ENCODE data around the gene CEP70. TPM values are rescaled to one million over a fixed set of nuclear protein-coding genes. Genes with fewer than 3 reads are reported as not detected.

CEP70 gene
- total and polyA plus RNA-seq, 9 donors = 16.7 to 35.0 (median 19.7) TPM

- Histone ChIP-seq H3K9me3 (replicated peaks; ENCODE audit: control insufficient read depth, low read depth, low read length) (no peaks in the 10 kb centered on the region), H3K4me3 (ENCODE audit: low read length) (no peak overlapping the region), H3K27ac (ENCODE audit: low read length) (no peak overlapping the region), H3K27me3 (ENCODE audit: control insufficient read depth, insufficient read depth, low read length) (no peaks in the 10 kb centered on the region), H3K36me3 (ENCODE audit: control insufficient read depth, insufficient read depth, low read length) (no peaks in the 10 kb centered on the region), H3K4me1 (ENCODE audit: control insufficient read depth, insufficient read depth, low read length) (peaks cover 48% of the 10 kb centered on the region)
- WGBS (ENCODE audit: insufficient coverage) = 95% methylated on average over 4 of the region's 4 CpGs
- DNase-seq = no peak
Observed at GRCh38 chr3:138445654-138446053, 148.4 kb downstream of the CEP70 start.

GRCh38 chr3:138445236-138445635 is 148.8 kb downstream of the CEP70 start:
- no peak for DNase-seq
- H3K36me3 ChIP-seq (ENCODE audit: control insufficient read depth, insufficient read depth, low read length) = no peaks in the 10 kb centered on the region
- WGBS (ENCODE audit: insufficient coverage) = 76% methylated on average over 7 of the region's 7 CpGs
- no peak overlapping the region for H3K4me3 ChIP-seq (ENCODE audit: low read length)
- peaks cover 50% of the 10 kb centered on the region for H3K4me1 ChIP-seq (ENCODE audit: control insufficient read depth, insufficient read depth, low read length)
- no peaks in the 10 kb centered on the region for H3K27me3 ChIP-seq (ENCODE audit: control insufficient read depth, insufficient read depth, low read length)
- H3K9me3 ChIP-seq (replicated peaks; ENCODE audit: control insufficient read depth, low read depth, low read length) = no peaks in the 10 kb centered on the region
- peak overlapping the region; percentile 69 for H3K27ac ChIP-seq (ENCODE audit: low read length)

Other genes with a start within 250 kb of the CEP70 start
- 44.0 TPM for gene MRAS, start 245.7 kb downstream of the CEP70 start, total RNA-seq
- gene MRAS, start 245.7 kb downstream of the CEP70 start, polyA plus RNA-seq (ENCODE audit: insufficient read depth in 1 of 8, insufficient read length in 8 of 8, low replicate concordance in 1 of 8) = 10 to 100 TPM; 52.5 to 71.8 (median 60.3) TPM
- gene ESYT3, start 159.6 kb downstream of the CEP70 start, total RNA-seq = 11.0 TPM
- 10 to 100 TPM in 7 of 8 donors, 1 to 10 TPM in 1; 9.0 to 14.6 (median 12.0) TPM for gene ESYT3, start 159.6 kb downstream of the CEP70 start, polyA plus RNA-seq (ENCODE audit: insufficient read depth in 1 of 8, insufficient read length in 8 of 8, low replicate concordance in 1 of 8)
- 12.7 TPM for gene FAIM, start 14.5 kb upstream of the CEP70 start, total RNA-seq
- 10 to 100 TPM; 11.3 to 15.2 (median 13.9) TPM for gene FAIM, start 14.5 kb upstream of the CEP70 start, polyA plus RNA-seq (ENCODE audit: insufficient read depth in 1 of 8, insufficient read length in 8 of 8, low replicate concordance in 1 of 8)
- 8.0 TPM for gene PIK3CB, start 240.7 kb upstream of the CEP70 start, total RNA-seq
- gene PIK3CB, start 240.7 kb upstream of the CEP70 start, polyA plus RNA-seq (ENCODE audit: insufficient read depth in 1 of 8, insufficient read length in 8 of 8, low replicate concordance in 1 of 8) = 10 to 100 TPM in 4 of 8 donors, 1 to 10 TPM in 4; 9.4 to 16.3 (median 10.3) TPM